Upper lobe of left lung (tissue), 4 donors: ENCODE measurements around the gene CFL1.

Experiments
- POLR2A ChIP-seq, 4 donors: fragments of 450-650 bp; IDR thresholded peaks; one replicate each; pipeline ENCODE4 v1.5.1; 2016 to 2017; ENCODE audit warnings: antibody characterized with exemption in 4 of 4, mild to moderate bottlenecking in 2 of 4
- TF ChIP-seq, protein P1 (sequence below), 6 experiments: fragments of 450-650 bp in 4 of 6; fragments of 200-600 bp in 2 of 6; sonication (generic) in 2 of 6; IDR thresholded peaks; one replicate each; pipeline ENCODE4 v1.5.1; 2016 to 2019; ENCODE audit warnings: antibody characterized with exemption in 6 of 6

GRCh38 chr11:65850217-65851082, 7.5 kb downstream of the CFL1 start:
- no peak for TF ChIP-seq POLR2A (IDR thresholded peaks at IDR 0.05)
- TF ChIP-seq, protein P1, sequence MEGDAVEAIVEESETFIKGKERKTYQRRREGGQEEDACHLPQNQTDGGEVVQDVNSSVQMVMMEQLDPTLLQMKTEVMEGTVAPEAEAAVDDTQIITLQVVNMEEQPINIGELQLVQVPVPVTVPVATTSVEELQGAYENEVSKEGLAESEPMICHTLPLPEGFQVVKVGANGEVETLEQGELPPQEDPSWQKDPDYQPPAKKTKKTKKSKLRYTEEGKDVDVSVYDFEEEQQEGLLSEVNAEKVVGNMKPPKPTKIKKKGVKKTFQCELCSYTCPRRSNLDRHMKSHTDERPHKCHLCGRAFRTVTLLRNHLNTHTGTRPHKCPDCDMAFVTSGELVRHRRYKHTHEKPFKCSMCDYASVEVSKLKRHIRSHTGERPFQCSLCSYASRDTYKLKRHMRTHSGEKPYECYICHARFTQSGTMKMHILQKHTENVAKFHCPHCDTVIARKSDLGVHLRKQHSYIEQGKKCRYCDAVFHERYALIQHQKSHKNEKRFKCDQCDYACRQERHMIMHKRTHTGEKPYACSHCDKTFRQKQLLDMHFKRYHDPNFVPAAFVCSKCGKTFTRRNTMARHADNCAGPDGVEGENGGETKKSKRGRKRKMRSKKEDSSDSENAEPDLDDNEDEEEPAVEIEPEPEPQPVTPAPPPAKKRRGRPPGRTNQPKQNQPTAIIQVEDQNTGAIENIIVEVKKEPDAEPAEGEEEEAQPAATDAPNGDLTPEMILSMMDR (IDR thresholded peaks at IDR 0.05), result no peak
